Measurements from ENCODE around the gene UVRAG.
"Not testable (repeated sequence)": the region's sequence is repeated elsewhere in the genome, so short reads cannot be mapped to it uniquely, and the experiment has no call there.

UVRAG gene

DNA sequence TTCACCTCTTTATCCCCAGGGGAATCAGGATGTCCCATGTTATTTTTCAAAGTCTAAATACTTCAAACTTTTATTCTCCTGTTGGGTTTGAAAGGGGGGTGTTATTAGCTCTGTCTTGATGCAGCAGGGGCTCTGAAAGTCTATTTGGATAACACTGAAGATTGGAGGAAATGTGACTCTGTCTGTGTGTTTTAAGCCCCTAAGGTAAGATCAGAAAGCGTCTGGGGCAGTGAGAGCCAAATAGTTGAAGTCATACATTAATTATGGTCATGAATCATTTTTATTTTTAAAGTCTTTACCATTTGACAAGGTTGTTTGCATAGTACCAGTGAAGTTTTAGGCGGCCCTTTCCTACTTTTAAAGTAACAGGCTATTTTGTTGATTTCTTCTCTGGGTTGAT is 139.0 kb downstream of the UVRAG start:
- no peaks in the 10 kb centered on the region for H3K36me3 ChIP-seq (ENCODE audit: insufficient read depth, low read length)
- no peak overlapping the region for H3K4me2 ChIP-seq (ENCODE audit: low read length)
- no peaks in the 10 kb centered on the region for H3K27me3 ChIP-seq (ENCODE audit: control insufficient read depth, insufficient read depth, low read length)
- H3K9ac ChIP-seq (ENCODE audit: low read depth, low read length), result no peak overlapping the region
- H3K9me3 ChIP-seq (replicated peaks; ENCODE audit: low read length), result no peaks in the 10 kb centered on the region
- H3K4me3 ChIP-seq (ENCODE audit: low read length), result no peak overlapping the region
- H3K4me1 ChIP-seq (ENCODE audit: control insufficient read depth, insufficient read depth, low read length), result peaks cover 6% of the 10 kb centered on the region

- no peak overlapping the region for H3K9ac ChIP-seq (ENCODE audit: low read depth, low read length)
- H3K4me1 ChIP-seq (ENCODE audit: control insufficient read depth, insufficient read depth, low read length), result peaks cover 6% of the 10 kb centered on the region
- H3K9me3 ChIP-seq (replicated peaks; ENCODE audit: low read length), result no peaks in the 10 kb centered on the region
- H3K27me3 ChIP-seq (ENCODE audit: control insufficient read depth, insufficient read depth, low read length), result no peaks in the 10 kb centered on the region
- no peak overlapping the region for H3K4me3 ChIP-seq (ENCODE audit: low read length)
- no peaks in the 10 kb centered on the region for H3K36me3 ChIP-seq (ENCODE audit: insufficient read depth, low read length)
- H3K4me2 ChIP-seq (ENCODE audit: low read length), result no peak overlapping the region
Observed at GRCh38 chr11:75955443-75955842, 140.4 kb downstream of the UVRAG start.

DNA sequence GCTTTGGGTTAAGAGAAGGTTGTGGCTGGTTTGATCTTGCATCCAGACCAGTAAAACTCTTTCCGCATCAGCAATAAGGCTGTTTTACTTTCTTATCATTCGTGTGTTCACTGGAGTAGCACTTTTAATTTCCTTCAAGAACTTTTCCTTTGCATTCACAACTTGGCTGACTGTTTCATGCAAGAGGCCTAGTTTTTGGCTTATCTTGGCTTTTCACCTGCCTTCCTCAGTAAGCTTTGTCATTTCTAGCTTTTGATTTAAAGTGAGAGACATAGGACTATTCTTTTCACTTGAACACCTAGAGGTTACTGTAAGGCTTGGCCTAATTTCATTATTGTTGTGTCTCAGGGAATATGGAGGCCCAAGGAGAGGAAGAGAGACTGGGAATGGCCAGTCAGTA is 144.5 kb downstream of the UVRAG start:
- no peaks in the 10 kb centered on the region for H3K36me3 ChIP-seq (ENCODE audit: insufficient read depth, low read length)
- no peaks in the 10 kb centered on the region for H3K9me3 ChIP-seq (replicated peaks; ENCODE audit: low read length)
- no peaks in the 10 kb centered on the region for H3K4me1 ChIP-seq (ENCODE audit: control insufficient read depth, insufficient read depth, low read length)
- no peak overlapping the region for H3K9ac ChIP-seq (ENCODE audit: low read depth, low read length)
- H3K4me3 ChIP-seq (ENCODE audit: low read length), result no peak overlapping the region
- H3K4me2 ChIP-seq (ENCODE audit: low read length), result no peak overlapping the region
- no peaks in the 10 kb centered on the region for H3K27me3 ChIP-seq (ENCODE audit: control insufficient read depth, insufficient read depth, low read length)

- Histone ChIP-seq H3K36me3 (ENCODE audit: insufficient read depth, low read length) (no peaks in the 10 kb centered on the region), H3K27me3 (ENCODE audit: control insufficient read depth, insufficient read depth, low read length) (no peaks in the 10 kb centered on the region), H3K4me1 (ENCODE audit: control insufficient read depth, insufficient read depth, low read length) (peaks cover 29% of the 10 kb centered on the region), H3K9ac (ENCODE audit: low read depth, low read length) (no peak overlapping the region), H3K9me3 (replicated peaks; ENCODE audit: low read length) (no peaks in the 10 kb centered on the region), H3K4me3 (ENCODE audit: low read length) (no peak overlapping the region), H3K4me2 (ENCODE audit: low read length) (no peak overlapping the region)
Observed at GRCh38 chr11:75964071-75964470, 149.1 kb downstream of the UVRAG start.

DNA sequence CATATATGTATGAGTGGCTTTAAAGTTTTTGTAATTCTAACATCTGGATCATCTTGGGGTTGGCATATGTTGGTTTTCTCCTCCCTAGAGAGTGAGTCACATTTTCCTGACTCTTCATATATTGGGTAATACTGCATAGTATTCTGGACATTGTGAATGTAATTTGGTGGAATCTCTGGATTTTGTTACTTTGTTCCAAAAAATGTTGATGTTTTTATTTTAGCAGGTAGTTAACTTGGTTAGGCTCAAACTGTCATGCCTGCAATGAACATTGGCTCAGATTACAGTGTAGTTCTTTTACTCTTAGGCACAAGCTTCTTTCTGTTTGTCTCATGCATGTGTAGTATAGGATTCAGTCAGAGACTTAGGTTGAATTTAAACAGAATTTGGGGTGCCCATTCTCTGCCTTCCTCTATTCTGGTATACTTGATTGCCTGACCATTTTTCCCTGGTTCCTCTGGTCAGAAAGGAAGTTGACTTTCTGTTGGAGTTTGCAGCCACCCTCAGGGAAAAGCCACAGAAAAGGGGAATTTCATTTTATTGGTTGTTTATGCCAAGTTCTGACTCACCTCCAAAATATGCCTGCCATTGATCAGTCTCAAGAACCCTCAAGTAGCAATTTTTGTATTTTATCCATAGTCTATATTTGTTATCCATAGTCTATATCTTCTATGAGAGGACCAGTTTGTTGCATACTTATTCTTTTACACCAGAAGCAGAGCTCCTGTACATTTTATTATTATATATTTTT is 151.7 kb downstream of the UVRAG start:
- no peaks in the 10 kb centered on the region for H3K27me3 ChIP-seq (ENCODE audit: control insufficient read depth, insufficient read depth, low read length)
- H3K4me3 ChIP-seq (ENCODE audit: low read length), result peak overlapping the region; percentile 17
- H3K9me3 ChIP-seq (replicated peaks; ENCODE audit: low read length), result no peaks in the 10 kb centered on the region
- no peak overlapping the region for H3K9ac ChIP-seq (ENCODE audit: low read depth, low read length)
- peak overlapping the region; percentile 53 for H3K4me2 ChIP-seq (ENCODE audit: low read length)
- no peaks in the 10 kb centered on the region for H3K36me3 ChIP-seq (ENCODE audit: insufficient read depth, low read length)
- H3K4me1 ChIP-seq (ENCODE audit: control insufficient read depth, insufficient read depth, low read length), result peaks cover 29% of the 10 kb centered on the region

GRCh38 chr11:75968021-75968625 is 153.1 kb downstream of the UVRAG start:
- Histone ChIP-seq H3K4me1 (ENCODE audit: control insufficient read depth, insufficient read depth, low read length) (peaks cover 29% of the 10 kb centered on the region), H3K4me3 (ENCODE audit: low read length) (no peak overlapping the region), H3K9ac (ENCODE audit: low read depth, low read length) (no peak overlapping the region), H3K9me3 (replicated peaks; ENCODE audit: low read length) (no peaks in the 10 kb centered on the region), H3K27me3 (ENCODE audit: control insufficient read depth, insufficient read depth, low read length) (no peaks in the 10 kb centered on the region), H3K4me2 (ENCODE audit: low read length) (peak overlapping the region; percentile 45), H3K36me3 (ENCODE audit: insufficient read depth, low read length) (no peaks in the 10 kb centered on the region)

DNA sequence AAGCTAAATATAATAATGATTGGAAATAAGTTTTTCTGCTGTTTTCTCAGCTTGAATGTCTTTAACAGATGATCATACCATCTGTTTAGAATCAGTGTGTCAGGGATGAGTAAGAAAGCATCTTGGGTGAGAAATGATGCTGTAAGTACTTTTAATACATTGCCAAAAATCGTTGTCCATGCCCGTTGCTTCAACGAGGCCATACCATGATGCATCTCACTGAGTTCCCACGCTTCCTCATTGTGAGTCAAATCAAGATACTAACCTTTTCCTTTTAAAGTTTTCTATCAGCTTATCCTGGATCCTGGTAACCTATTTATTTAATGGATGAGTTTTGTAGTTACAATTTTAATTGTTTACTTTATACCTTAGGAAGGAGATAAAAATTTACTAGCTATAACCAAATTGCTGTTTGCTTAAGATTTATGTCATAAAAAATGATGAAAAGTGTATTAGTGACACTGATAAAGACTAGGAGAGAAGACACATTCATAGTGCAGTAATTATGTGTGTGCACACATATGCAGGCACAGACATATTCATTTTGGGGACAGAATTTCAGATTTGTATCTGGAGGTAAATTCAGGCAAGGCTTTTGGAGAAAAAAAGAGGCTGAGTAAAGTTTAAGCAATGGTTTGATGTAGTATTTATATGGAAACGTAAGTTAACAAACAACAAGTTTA is 154.8 kb downstream of the UVRAG start:
- Histone ChIP-seq H3K4me3 (ENCODE audit: low read length) (no peak overlapping the region), H3K36me3 (ENCODE audit: insufficient read depth, low read length) (no peaks in the 10 kb centered on the region), H3K9me3 (replicated peaks; ENCODE audit: low read length) (no peaks in the 10 kb centered on the region), H3K9ac (ENCODE audit: low read depth, low read length) (no peak overlapping the region), H3K27me3 (ENCODE audit: control insufficient read depth, insufficient read depth, low read length) (no peaks in the 10 kb centered on the region), H3K4me1 (ENCODE audit: control insufficient read depth, insufficient read depth, low read length) (peaks cover 29% of the 10 kb centered on the region), H3K4me2 (ENCODE audit: low read length) (no peak overlapping the region)

DNA sequence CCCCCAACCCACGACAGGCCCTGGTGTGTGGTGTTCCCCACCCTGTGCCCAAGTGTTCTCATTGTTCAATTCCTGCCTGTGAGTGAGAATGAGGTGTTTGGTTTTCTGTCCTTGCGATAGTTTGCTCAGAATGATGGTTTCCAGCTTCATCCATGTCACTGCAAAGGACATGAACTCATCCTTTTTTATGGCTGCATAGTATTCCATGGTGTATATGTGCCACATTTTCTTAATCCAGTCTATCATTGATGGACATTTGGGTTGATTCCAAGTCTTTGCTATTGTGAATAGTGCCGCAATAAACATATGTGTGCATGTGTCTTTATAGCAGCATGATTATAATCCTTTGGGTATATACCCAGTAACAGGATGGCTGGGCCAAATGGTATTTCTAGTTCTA is 158.7 kb downstream of the UVRAG start:
- not testable (repeated sequence) for H3K4me3 ChIP-seq (ENCODE audit: low read length); H3K4me2 ChIP-seq (ENCODE audit: low read length); H3K9me3 ChIP-seq (replicated peaks; ENCODE audit: low read length); H3K36me3 ChIP-seq (ENCODE audit: insufficient read depth, low read length); H3K4me1 ChIP-seq (ENCODE audit: control insufficient read depth, insufficient read depth, low read length); H3K9ac ChIP-seq (ENCODE audit: low read depth, low read length); H3K27me3 ChIP-seq (ENCODE audit: control insufficient read depth, insufficient read depth, low read length)

GRCh38 chr11:75979075-75979474 is 164.1 kb downstream of the UVRAG start:
- not testable (repeated sequence) for H3K4me3 ChIP-seq (ENCODE audit: low read length); H3K36me3 ChIP-seq (ENCODE audit: insufficient read depth, low read length)

DNA sequence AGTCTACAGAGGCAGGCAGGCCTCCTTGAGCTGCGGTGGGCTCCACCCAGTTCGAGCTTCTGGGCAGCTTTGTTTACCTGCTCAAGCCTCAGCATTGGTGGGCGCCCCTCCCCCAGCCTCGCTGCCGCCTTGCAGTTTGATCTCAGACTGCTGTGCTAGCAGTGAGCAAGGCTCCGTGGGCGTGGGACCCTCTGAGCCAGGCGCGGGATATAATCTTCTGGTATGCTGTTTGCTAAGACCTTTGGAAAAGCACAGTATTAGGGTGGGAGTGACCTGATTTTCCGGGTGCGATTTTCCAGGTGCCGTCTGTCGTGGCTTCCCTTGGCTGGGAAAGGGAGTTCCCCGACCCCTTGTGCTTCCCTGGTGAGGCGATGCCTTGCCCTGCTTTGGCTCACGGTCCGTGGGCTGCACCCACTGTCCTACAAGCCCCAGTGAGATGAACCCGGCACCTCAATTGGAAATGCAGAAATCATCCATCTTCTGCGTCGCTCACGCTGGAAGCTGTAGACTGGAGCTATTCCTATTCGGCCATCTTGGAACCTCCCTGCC is 164.5 kb downstream of the UVRAG start:
- not testable (repeated sequence) for H3K4me3 ChIP-seq (ENCODE audit: low read length)

More at GRCh38 chr11:75979075-75979474, 164.1 kb downstream of the UVRAG start:
- H3K9ac ChIP-seq (ENCODE audit: low read depth, low read length); H3K4me2 ChIP-seq (ENCODE audit: low read length); H3K27me3 ChIP-seq (ENCODE audit: control insufficient read depth, insufficient read depth, low read length); H3K9me3 ChIP-seq (replicated peaks; ENCODE audit: low read length); H3K4me1 ChIP-seq (ENCODE audit: control insufficient read depth, insufficient read depth, low read length): not testable (repeated sequence)

DNA sequence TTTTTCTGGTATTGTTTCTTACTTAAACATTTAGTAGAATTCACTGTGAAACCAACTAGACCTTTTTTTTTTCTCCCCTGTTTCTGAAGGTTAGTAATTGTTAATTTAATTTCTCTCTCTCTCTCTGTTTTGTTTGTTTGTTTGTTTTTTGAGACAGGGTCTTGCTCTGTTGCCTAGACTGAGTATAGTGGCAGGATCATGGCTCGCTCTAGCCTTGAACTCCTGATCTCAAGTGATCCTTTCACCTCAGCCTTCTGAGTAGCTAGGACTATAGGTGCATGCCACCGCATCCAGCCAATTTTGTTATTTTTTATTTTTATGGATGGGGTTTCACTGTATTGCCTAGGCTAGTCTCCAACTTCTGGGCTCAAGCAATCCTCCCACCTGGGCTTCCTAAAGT is 165.0 kb downstream of the UVRAG start:
- Histone ChIP-seq H3K9ac (ENCODE audit: low read depth, low read length) (no peak overlapping the region), H3K4me1 (ENCODE audit: control insufficient read depth, insufficient read depth, low read length) (no peaks in the 10 kb centered on the region), H3K36me3 (ENCODE audit: insufficient read depth, low read length) (peaks cover 7% of the 10 kb centered on the region), H3K4me2 (ENCODE audit: low read length) (no peak overlapping the region), H3K27me3 (ENCODE audit: control insufficient read depth, insufficient read depth, low read length) (no peaks in the 10 kb centered on the region), H3K4me3 (ENCODE audit: low read length) (no peak overlapping the region), H3K9me3 (replicated peaks; ENCODE audit: low read length) (no peaks in the 10 kb centered on the region)

More for the DNA sequence above, 164.5 kb downstream of the UVRAG start:
- not testable (repeated sequence) for H3K4me2 ChIP-seq (ENCODE audit: low read length); H3K9ac ChIP-seq (ENCODE audit: low read depth, low read length); H3K4me1 ChIP-seq (ENCODE audit: control insufficient read depth, insufficient read depth, low read length); H3K36me3 ChIP-seq (ENCODE audit: insufficient read depth, low read length); H3K9me3 ChIP-seq (replicated peaks; ENCODE audit: low read length); H3K27me3 ChIP-seq (ENCODE audit: control insufficient read depth, insufficient read depth, low read length)
